Astrocyte of the hippocampus (primary cell): Measurements from ENCODE around the gene NFYA.
"Not testable (repeated sequence)": the region's sequence is repeated elsewhere in the genome, so short reads cannot be mapped to it uniquely, and the experiment has no call there.

Experiments
- DNase-seq: peaks from one replicate; pipeline ENCODE4 v3.0.0; 2011; ENCODE audit warnings: low read depth, low spot score

The NFYA gene

GRCh38 chr6:41115027-41115426 lies 42.3 kb downstream of the NFYA start:
- not testable (repeated sequence) for DNase-seq

GRCh38 chr6:41119508-41119907 lies 46.7 kb downstream of the NFYA start:
- DNase-seq: no peak

GRCh38 chr6:41120058-41120457 lies 47.3 kb downstream of the NFYA start:
- no peak for DNase-seq

GRCh38 chr6:41122373-41122772 lies 49.6 kb downstream of the NFYA start:
- DNase-seq: peak; percentile 17

- DNase-seq: no peak
Measured at GRCh38 chr6:41122918-41123317, 50.1 kb downstream of the NFYA start.

- no peak for DNase-seq
Measured at GRCh38 chr6:41125282-41125681, 52.5 kb downstream of the NFYA start.

GRCh38 chr6:41132254-41132653 lies 59.5 kb downstream of the NFYA start:
- no peak for DNase-seq

- no peak for DNase-seq
Measured at GRCh38 chr6:41135062-41135832, 62.5 kb downstream of the NFYA start.

- DNase-seq: no peak
Measured at GRCh38 chr6:41136911-41137310, 64.1 kb downstream of the NFYA start.

- DNase-seq: no peak
Measured at GRCh38 chr6:41147917-41148316, 75.1 kb downstream of the NFYA start.
